GM23338 (cell line): Measurements from ENCODE around the gene LARP1B.

ENCODE experiments used
- CREB1 ChIP-seq: fragments of 250-450 bp; sonication (Bioruptor Pico); IDR thresholded peaks from 2 replicates; pipeline ENCODE4 v1.5.0; 2020; ENCODE audit warnings: low read depth, mild to moderate bottlenecking, moderate library complexity
- CTCF ChIP-seq, 2 experiments: fragments of 200-600 bp in 1 of 2; sonication (generic) in 1 of 2; conservative IDR thresholded peaks; 2 replicates each; pipeline versions ENCODE4 v1.5.1 to v1.6.1; 2016 to 2017; ENCODE audit warnings: antibody characterized with exemption in 2 of 2, low read depth in 2 of 2, mild to moderate bottlenecking in 2 of 2, moderate library complexity in 1 of 2
- EZH2 ChIP-seq: fragments of 200-600 bp; sonication (generic); IDR thresholded peaks from one replicate; pipeline ENCODE4 v1.8.0; 2017; ENCODE audit warnings: antibody characterized with exemption, mild to moderate bottlenecking, low read depth; ENCODE audit not compliant: unreplicated experiment
- POLR2AphosphoS5 ChIP-seq: IDR thresholded peaks from 2 replicates; pipeline ENCODE4 v1.6.1; 2016; ENCODE audit warnings: antibody characterized with exemption, low read depth

- no peak for TF ChIP-seq CTCF (conservative IDR thresholded peaks at IDR 0.05; ENCODE audit: low read depth in 2 of 2)
- TF ChIP-seq POLR2AphosphoS5 = no peak
- TF ChIP-seq EZH2 = no peak
- TF ChIP-seq CREB1 = no peak
These were observed 101.3 kb downstream of the LARP1B start for GRCh38 chr4:128162434-128162833.
